Gastrocnemius medialis (tissue), 4 donors: ENCODE results near the gene CCDC85B. TPM values are rescaled to one million over a fixed set of nuclear protein-coding genes. Genes with fewer than 3 reads are reported as not detected.

Source experiments
- ATAC-seq, 2 donors: fragments of 150-250 bp; one replicate each; pipeline ENCODE4 v1.9.1; 2016
- DNase-seq, 2 donors: peaks; one replicate each; pipeline ENCODE4 v3.0.0-alpha.2; 2019
- H3K27ac ChIP-seq, 4 donors: fragments of 200-600 bp; sonication (generic); 1 replicate in 1 of 4; 2 replicates in 3 of 4; pipeline ENCODE4 v1.5.1; 2016 to 2018; ENCODE audit warnings: mild to moderate bottlenecking in 2 of 4, moderate library complexity in 1 of 4
- H3K27me3 ChIP-seq, 3 donors: fragments of 200-600 bp; sonication (generic) in 2 of 3; 1 replicate in 1 of 3; 2 replicates in 2 of 3; pipeline versions ENCODE4 v1.5.1 to v1.6.0; 2016 to 2019; ENCODE audit warnings: mild to moderate bottlenecking in 1 of 3, moderate library complexity in 1 of 3
- H3K36me3 ChIP-seq, 2 donors: fragments of 200-600 bp; sonication (generic) in 1 of 2; one replicate each; pipeline ENCODE4 v1.5.1; 2017 to 2018
- H3K4me1 ChIP-seq, 2 donors: fragments of 200-600 bp; sonication (generic) in 1 of 2; one replicate each; pipeline ENCODE4 v1.5.1; 2016 to 2017; ENCODE audit warnings: mild to moderate bottlenecking in 2 of 2
- H3K4me3 ChIP-seq, 4 donors: fragments of 200-600 bp; sonication (generic) in 3 of 4; 1 replicate in 1 of 4; 2 replicates in 3 of 4; pipeline ENCODE4 v1.5.1; 2016 to 2019; ENCODE audit warnings: mild to moderate bottlenecking in 2 of 4
- H3K9me3 ChIP-seq, 3 donors: fragments of 200-600 bp; sonication (generic) in 2 of 3; 1 replicate in 1 of 3; 2 replicates in 2 of 3; pipeline ENCODE4 v1.5.1; 2016 to 2019
- POLR2A ChIP-seq, 2 donors: fragments of 450-650 bp; IDR thresholded peaks; one replicate each; pipeline ENCODE4 v1.6.1; 2017; ENCODE audit warnings: antibody characterized with exemption in 2 of 2, mild to moderate bottlenecking in 2 of 2, moderate library complexity in 2 of 2
- in situ Hi-C, 4 donors: fragments of 200-750 bp; cut with MboI; loops; one replicate each; pipeline versions ENCODE4 v1.15.0 to v1.8.0; 2017; ENCODE audit warnings: low sequenced_read_pairs in 4 of 4
- intact Hi-C: fragments of 100-400 bp; cut with DNase I; formaldehyde crosslinking; loops from one replicate; pipeline ENCODE4 v1.15.1; 2023; ENCODE audit warnings: low total_unique reads
- total RNA-seq, 4 donors: library from RNA; depleted of rRNA; stranded (reverse); fragments of >200 nt; gene quantifications; one replicate each; pipeline versions ENCODE4 v1.1.0 to v1.2.3, GENCODE V29; 2016
- TF ChIP-seq, protein P1 (sequence below), 5 experiments: fragments of 450-650 bp in 3 of 5; fragments of 200-600 bp in 2 of 5; sonication (generic) in 2 of 5; IDR thresholded peaks in 4 of 5; conservative IDR thresholded peaks in 1 of 5; 1 replicate in 4 of 5; 2 replicates in 1 of 5; pipeline ENCODE4 v1.5.1; 2016 to 2019; ENCODE audit warnings: antibody characterized with exemption in 5 of 5, mild to moderate bottlenecking in 3 of 5, moderate library complexity in 3 of 5

CCDC85B gene
- total RNA-seq, 4 donors from 2014 or later: 25.4 to 81.3 (median 42.4) TPM

- intact Hi-C loops (loop anchor here (1.0 to 5.0 kb wide), 3 partner anchors 62 to 725 kb away; partner anchors contain the start of genes C11orf68, DPP3 and DRAP1), in situ Hi-C loops (no loop called here)
- ATAC-seq (peak in 1 of 2 donors; percentile 2), DNase-seq (peak in 1 of 2 donors; percentile 46)
- Histone ChIP-seq H3K9me3 (no peaks in the 10 kb centered on the region), H3K36me3 (peaks cover 0 to 46% of the 10 kb centered on the region in 2 donors), H3K27ac (peak overlapping the region; percentile 95 to 99 (median 96)), H3K27me3 (no peaks in the 10 kb centered on the region), H3K4me3 (peak overlapping the region; percentile 88 to 98 (median 91)), H3K4me1 (peaks cover 32 to 36% of the 10 kb centered on the region in 2 donors)
- no peak for TF ChIP-seq POLR2A (IDR thresholded peaks at IDR 0.05)
- TF ChIP-seq, protein P1, sequence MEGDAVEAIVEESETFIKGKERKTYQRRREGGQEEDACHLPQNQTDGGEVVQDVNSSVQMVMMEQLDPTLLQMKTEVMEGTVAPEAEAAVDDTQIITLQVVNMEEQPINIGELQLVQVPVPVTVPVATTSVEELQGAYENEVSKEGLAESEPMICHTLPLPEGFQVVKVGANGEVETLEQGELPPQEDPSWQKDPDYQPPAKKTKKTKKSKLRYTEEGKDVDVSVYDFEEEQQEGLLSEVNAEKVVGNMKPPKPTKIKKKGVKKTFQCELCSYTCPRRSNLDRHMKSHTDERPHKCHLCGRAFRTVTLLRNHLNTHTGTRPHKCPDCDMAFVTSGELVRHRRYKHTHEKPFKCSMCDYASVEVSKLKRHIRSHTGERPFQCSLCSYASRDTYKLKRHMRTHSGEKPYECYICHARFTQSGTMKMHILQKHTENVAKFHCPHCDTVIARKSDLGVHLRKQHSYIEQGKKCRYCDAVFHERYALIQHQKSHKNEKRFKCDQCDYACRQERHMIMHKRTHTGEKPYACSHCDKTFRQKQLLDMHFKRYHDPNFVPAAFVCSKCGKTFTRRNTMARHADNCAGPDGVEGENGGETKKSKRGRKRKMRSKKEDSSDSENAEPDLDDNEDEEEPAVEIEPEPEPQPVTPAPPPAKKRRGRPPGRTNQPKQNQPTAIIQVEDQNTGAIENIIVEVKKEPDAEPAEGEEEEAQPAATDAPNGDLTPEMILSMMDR (IDR thresholded peaks at IDR 0.05 in 4 of 5, conservative IDR thresholded peaks at IDR 0.05 in 1 of 5): no peak
These were observed 33.0 kb upstream of the CCDC85B start for GRCh38 chr11:65857500-65857852.

DNA sequence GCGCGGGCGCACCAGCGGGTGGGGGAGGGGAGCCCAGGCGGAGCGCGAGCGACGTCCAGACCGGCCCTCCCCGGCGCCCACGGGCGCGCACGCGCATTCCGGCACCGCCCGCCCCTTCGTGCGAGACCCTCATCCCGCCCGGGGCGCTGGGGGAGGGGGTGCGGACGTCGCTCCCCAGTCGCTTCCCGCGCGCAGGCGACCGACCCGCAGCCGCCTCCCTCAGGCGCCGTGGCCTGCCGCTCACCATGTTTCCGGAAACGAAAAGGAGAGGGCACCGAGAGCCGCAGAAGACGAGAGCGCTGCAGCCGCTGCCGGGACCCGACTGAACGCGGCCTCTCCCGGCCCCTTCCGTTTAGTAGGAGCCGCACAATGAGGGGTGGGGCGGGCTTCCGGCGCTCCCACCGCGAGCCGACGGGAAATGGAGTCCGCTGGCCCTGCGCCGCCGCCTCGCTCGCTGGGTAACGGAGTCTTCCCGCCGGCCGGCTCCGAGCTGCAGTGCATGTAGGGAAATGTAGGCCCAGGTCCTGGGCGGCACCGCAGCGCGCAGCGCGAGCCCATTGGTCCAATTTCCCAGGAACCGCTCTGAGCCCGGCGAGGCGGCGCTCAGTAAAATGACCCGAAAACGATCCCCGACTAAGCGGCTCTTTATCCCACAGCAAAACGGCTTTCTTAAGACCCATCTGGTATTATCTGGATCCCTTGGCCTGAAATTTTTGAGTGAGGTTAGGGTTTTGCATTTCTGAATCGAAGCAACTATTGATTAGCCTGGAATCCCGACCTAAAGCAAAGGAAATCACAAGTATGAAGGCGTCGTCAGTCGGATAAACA is 32.4 kb upstream of the CCDC85B start, which contains the start of gene CFL1:
Gene CFL1, minus strand, starts transcription at position 328 of the 828 bp plus-strand sequence. Its CDS starts 81 bp downstream, at position 247.
- Histone ChIP-seq H3K4me1 (peaks cover 32 to 37% of the 10 kb centered on the region in 2 donors), H3K36me3 (peaks cover 0 to 46% of the 10 kb centered on the region in 2 donors), H3K9me3 (no peaks in the 10 kb centered on the region), H3K27ac (peak within 1 kb of the TSS; percentile 95 to 99 (median 96)), H3K27me3 (no peaks in the 10 kb centered on the region), H3K4me3 (peak within 1 kb of the TSS; percentile 88 to 98 (median 91))
- intact Hi-C loops: loop anchor here (1.0 to 5.0 kb wide), 7 partner anchors 61 to 725 kb away; partner anchors contain the start of genes AP5B1, C11orf68, DPP3 and DRAP1
- ATAC-seq (peak; percentile 49 to 50), DNase-seq (peak; percentile 98)
- in situ Hi-C loops: no loop called here
- peak; percentile 99 for TF ChIP-seq POLR2A (IDR thresholded peaks at IDR 0.05)
- TF ChIP-seq, protein P1 (IDR thresholded peaks at IDR 0.05 in 4 of 5, conservative IDR thresholded peaks at IDR 0.05 in 1 of 5): peak in 1 of 5 experiments; percentile 17

DNA sequence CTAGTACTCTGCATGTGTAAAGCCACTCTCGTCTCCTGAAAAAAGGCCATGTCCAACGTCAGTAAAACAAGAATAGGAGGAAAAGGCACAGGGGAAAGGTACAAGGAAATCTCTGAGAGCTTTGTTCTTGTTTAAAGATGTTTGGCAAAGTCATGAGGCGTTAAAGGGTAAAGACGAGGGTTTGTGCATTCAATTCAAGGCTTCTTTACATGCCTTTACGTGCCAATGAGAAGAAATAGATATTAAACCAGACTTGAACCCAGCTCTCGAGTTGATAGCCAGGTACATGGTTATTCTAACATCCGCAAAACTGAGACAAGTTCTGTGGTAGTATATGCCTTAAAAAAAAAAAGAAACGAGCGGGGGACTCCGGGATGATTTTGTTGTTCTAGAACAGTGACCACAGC is 31.8 kb upstream of the CCDC85B start:
- peaks cover 0 to 46% of the 10 kb centered on the region in 2 donors for H3K36me3 ChIP-seq
- H3K9me3 ChIP-seq: no peaks in the 10 kb centered on the region
- no peaks in the 10 kb centered on the region for H3K27me3 ChIP-seq
- in situ Hi-C loops: no loop called here
- H3K27ac ChIP-seq: peak overlapping the region; percentile 95 to 99 (median 96)
- intact Hi-C loops: loop anchor here (1.0 to 5.0 kb wide), 7 partner anchors 30 to 624 kb away; partner anchors contain the start of genes AP5B1, DPP3, FIBP and KAT5
- H3K4me3 ChIP-seq: peak overlapping the region; percentile 88 to 98 (median 91)
- ATAC-seq: peak in 1 of 2 donors; percentile 5
- no peak for TF ChIP-seq POLR2A (IDR thresholded peaks at IDR 0.05)
- TF ChIP-seq, protein P1 (IDR thresholded peaks at IDR 0.05 in 4 of 5, conservative IDR thresholded peaks at IDR 0.05 in 1 of 5): no peak
- no peak for DNase-seq
- peaks cover 32 to 37% of the 10 kb centered on the region in 2 donors for H3K4me1 ChIP-seq

- no peaks in the 10 kb centered on the region for H3K27me3 ChIP-seq
- DNase-seq: peak; percentile 97 to 99
- peak; percentile 54 to 55 for ATAC-seq
- intact Hi-C loops: loop anchor here (1.0 to 5.0 kb wide), 6 partner anchors 29 to 623 kb away; partner anchors contain the start of genes AP5B1, DPP3, FIBP and KAT5
- TF ChIP-seq, protein P1 (IDR thresholded peaks at IDR 0.05 in 4 of 5, conservative IDR thresholded peaks at IDR 0.05 in 1 of 5): no peak
- peak; percentile 95 to 97 for TF ChIP-seq POLR2A (IDR thresholded peaks at IDR 0.05)
- H3K4me1 ChIP-seq: peaks cover 32 to 37% of the 10 kb centered on the region in 2 donors
- no peaks in the 10 kb centered on the region for H3K9me3 ChIP-seq
- H3K4me3 ChIP-seq: peak overlapping the region; percentile 88 to 98 (median 91)
- peak overlapping the region; percentile 95 to 99 (median 96) for H3K27ac ChIP-seq
- in situ Hi-C loops: no loop called here
- H3K36me3 ChIP-seq: peaks cover 0 to 46% of the 10 kb centered on the region in 2 donors
These were observed 31.2 kb upstream of the CCDC85B start for GRCh38 chr11:65859095-65859811.
